Activated B cell treated with CpG ODN at 0.5 μM for 24 hours (primary cell): ENCODE results near the gene KIF12. TPM values are rescaled to one million over a fixed set of nuclear protein-coding genes. Genes with fewer than 3 reads are reported as not detected.
"Not testable (repeated sequence)": the region's sequence is repeated elsewhere in the genome, so short reads cannot be mapped to it uniquely, and the experiment has no call there.

Experiments used
- ATAC-seq: fragments of 200-7000 bp; cut with Tn5 transposase; one replicate; pipeline ENCODE4 v1.10.0; 2021; ENCODE audit warnings: low read depth, mild to moderate bottlenecking, moderate library complexity
- CTCF ChIA-PET: fragments of 350-600 bp; sonication (Branson Sonifier 250); formaldehyde crosslinking; loops from one replicate; lab custom pipeline; 2021; ENCODE audit warnings: antibody characterized with exemption; lab: Charles Lee
- POLR2A ChIA-PET: fragments of 350-600 bp; sonication (Branson Sonifier 250); formaldehyde crosslinking; loops from one replicate; lab custom pipeline; 2021; ENCODE audit warnings: antibody characterized with exemption; lab: Charles Lee
- DNase-seq: peaks from one replicate; pipeline ENCODE4 v3.0.0; 2022
- H3K27ac Mint-ChIP-seq: one replicate; pipeline ENCODE4 v1.8.0; 2020; ENCODE audit warnings: mixed read lengths
- H3K27me3 Mint-ChIP-seq: one replicate; pipeline ENCODE4 v1.8.0; 2021; ENCODE audit warnings: mixed read lengths
- H3K36me3 Mint-ChIP-seq: one replicate; pipeline ENCODE4 v1.8.0; 2021; ENCODE audit warnings: low read depth, mixed read lengths
- H3K4me1 Mint-ChIP-seq: one replicate; pipeline ENCODE4 v1.8.0; 2021; ENCODE audit warnings: mixed read lengths
- H3K4me3 Mint-ChIP-seq: one replicate; pipeline ENCODE4 v1.8.0; 2020; ENCODE audit warnings: mild to moderate bottlenecking, mixed read lengths
- H3K9me3 Mint-ChIP-seq: one replicate; pipeline ENCODE4 v1.8.0; 2020; ENCODE audit warnings: mixed read lengths
- intact Hi-C: fragments of 100-400 bp; cut with micrococcal nuclease; formaldehyde crosslinking; loops from one replicate; pipeline ENCODE4 v1.15.1; 2024
- total RNA-seq: library from RNA; stranded (reverse); gene quantifications from 2 replicates; pipeline ENCODE4 v1.2.3, GENCODE V29; 2022
- TF ChIP-seq, protein P1 (sequence below): fragments of 200-600 bp; IDR thresholded peaks from one replicate; pipeline ENCODE4 v1.8.0; 2022; ENCODE audit warnings: antibody characterized with exemption, mild to moderate bottlenecking

Gene KIF12
- total RNA-seq, 1 donor from 2014 or later, result not detected

DNA sequence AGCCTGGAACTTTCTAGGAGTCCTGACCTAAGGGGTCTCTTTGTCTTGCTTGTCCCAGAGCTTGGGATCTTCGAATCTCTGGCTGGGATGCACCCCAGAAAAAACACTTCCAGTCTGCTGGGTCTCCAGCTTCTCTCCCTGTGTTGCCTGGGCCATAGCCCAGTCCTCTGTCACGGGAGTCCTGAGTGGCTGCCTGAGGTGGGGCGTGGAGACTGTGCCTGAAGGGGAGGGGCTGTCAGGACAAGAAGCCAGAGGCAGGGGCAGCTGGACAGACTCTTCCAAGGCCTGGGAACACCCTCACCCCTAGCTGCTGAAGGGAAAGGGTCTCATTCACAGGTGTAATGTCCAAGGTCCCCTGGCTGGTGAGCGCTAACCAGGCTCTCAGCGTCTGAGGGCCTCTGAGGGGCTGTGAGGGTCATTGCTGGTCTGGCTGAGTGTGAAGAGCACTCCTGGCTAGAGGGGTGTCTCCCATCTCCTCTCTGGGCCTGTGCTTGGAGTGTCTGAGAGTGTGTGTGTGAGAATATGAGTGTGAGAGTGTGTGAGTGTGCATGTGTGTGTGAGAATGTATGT lies 35.8 kb upstream of the KIF12 start:
- TF ChIP-seq, protein P1, sequence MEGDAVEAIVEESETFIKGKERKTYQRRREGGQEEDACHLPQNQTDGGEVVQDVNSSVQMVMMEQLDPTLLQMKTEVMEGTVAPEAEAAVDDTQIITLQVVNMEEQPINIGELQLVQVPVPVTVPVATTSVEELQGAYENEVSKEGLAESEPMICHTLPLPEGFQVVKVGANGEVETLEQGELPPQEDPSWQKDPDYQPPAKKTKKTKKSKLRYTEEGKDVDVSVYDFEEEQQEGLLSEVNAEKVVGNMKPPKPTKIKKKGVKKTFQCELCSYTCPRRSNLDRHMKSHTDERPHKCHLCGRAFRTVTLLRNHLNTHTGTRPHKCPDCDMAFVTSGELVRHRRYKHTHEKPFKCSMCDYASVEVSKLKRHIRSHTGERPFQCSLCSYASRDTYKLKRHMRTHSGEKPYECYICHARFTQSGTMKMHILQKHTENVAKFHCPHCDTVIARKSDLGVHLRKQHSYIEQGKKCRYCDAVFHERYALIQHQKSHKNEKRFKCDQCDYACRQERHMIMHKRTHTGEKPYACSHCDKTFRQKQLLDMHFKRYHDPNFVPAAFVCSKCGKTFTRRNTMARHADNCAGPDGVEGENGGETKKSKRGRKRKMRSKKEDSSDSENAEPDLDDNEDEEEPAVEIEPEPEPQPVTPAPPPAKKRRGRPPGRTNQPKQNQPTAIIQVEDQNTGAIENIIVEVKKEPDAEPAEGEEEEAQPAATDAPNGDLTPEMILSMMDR, result no peak
- Mint-ChIP-seq H3K36me3 (no peaks in the 10 kb centered on the region), H3K4me1 (no peaks in the 10 kb centered on the region), H3K4me3 (no peak overlapping the region), H3K27me3 (peaks cover 6% of the 10 kb centered on the region), H3K27ac (no peak overlapping the region), H3K9me3 (no peaks in the 10 kb centered on the region)
- ChIA-PET CTCF (no interaction called here), POLR2A (no interaction called here)
- ATAC-seq (no peak), DNase-seq (no peak)
- intact Hi-C loops, result no loop called here

DNA sequence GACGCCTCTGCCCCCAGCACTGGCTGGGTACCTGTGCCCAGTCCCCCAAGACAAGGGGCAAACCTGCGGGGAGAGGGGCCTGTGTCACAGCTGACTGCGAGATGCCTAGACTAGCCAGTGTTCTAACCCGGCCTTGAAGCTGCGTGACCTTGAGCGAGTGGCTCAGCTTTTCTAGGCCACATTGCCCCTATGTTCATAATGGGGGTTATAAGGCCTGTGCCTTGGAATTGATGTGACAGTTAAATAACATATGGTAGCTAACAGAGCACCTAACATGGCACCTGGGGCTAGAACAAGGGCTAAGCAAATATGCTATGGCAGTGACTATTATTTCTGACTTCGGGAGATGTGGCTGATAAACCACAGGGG lies 33.4 kb upstream of the KIF12 start:
- no peak for ATAC-seq
- CTCF ChIA-PET, result no interaction called here
- Mint-ChIP-seq H3K27ac (no peak overlapping the region), H3K9me3 (peaks cover 5% of the 10 kb centered on the region), H3K27me3 (peaks cover 14% of the 10 kb centered on the region), H3K36me3 (no peaks in the 10 kb centered on the region), H3K4me3 (no peak overlapping the region), H3K4me1 (no peaks in the 10 kb centered on the region)
- no peak for DNase-seq
- TF ChIP-seq, protein P1, result no peak
- POLR2A ChIA-PET, result no interaction called here
- intact Hi-C loops, result no loop called here

DNA sequence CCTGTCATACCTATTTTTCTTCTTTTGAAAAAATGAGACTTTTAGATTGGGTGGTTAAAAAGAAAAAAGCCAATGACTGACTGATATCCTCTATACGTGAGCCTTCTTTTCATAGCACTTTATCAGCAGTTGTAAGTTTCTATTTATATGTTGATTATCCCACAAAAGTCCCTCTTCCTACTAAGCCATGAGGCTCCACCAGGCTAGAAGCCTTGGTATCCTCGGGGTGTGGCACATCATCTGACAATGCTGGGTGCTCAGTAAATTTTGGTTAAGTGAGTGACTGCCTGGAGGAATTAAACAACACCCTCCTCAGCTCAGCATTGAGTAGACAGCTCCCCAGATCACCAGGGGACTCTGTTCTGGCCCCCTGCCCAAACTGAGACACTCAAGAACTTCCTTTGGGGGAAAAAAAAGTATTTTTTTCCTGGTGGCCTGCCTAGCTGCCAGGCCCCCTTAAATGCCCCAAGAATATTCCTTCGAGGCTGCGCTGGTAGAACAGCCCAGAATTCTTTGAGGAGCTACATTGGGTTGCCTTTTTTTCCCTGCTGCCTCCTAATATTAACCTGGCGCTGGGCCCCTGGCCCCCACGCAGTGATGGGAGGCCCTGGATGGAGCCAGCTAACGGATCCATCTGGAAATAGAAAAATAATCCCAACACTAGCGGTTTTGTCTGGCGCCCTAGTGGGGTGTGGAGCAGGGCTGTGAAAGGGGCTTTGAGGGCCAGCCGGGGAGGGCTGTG lies 32.9 kb upstream of the KIF12 start:
- no peaks in the 10 kb centered on the region for H3K36me3 Mint-ChIP-seq
- H3K27me3 Mint-ChIP-seq, result peaks cover 16% of the 10 kb centered on the region
- H3K4me1 Mint-ChIP-seq, result no peaks in the 10 kb centered on the region
- no peak overlapping the region for H3K4me3 Mint-ChIP-seq
- DNase-seq (no peak), ATAC-seq (no peak)
- no peak overlapping the region for H3K27ac Mint-ChIP-seq
- intact Hi-C loops, result no loop called here
- H3K9me3 Mint-ChIP-seq, result peaks cover 9% of the 10 kb centered on the region
- ChIA-PET CTCF (no interaction called here), POLR2A (no interaction called here)
- TF ChIP-seq, protein P1, result no peak

DNA sequence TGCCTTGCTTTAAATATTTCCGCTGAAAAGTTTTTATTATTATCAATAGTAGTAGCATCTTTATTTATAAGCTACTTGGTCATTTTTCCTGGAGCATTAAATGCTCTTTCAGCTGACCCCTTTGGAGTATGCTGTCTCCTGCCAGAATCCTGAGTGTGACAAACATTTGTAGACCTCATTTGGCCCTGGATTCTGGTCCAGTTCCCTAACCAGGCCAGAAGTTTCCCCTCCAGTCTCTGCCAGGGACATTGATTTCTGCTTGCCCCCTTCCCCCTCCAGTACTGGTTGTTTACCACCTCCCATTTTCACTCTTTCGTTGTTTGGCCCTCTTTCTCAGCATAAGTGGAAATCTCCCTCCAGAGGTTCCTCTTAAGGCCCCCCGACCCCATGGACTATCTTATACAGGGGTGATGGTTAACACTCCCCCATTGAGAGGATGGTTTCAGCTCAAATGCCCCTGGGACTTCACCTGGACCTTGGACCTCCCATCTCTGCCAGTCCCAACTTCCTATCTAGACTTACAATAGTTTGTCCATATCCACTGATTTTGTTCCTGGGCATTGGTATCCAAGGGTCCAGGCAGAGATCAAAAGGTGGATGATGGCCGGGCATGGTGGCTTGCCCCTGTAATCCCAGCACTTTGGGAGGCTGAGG lies 31.7 kb upstream of the KIF12 start:
- Mint-ChIP-seq H3K27me3 (peaks cover 19% of the 10 kb centered on the region), H3K36me3 (no peaks in the 10 kb centered on the region), H3K9me3 (peaks cover 9% of the 10 kb centered on the region), H3K27ac (no peak overlapping the region), H3K4me3 (no peak overlapping the region), H3K4me1 (no peaks in the 10 kb centered on the region)
- DNase-seq (no peak), ATAC-seq (no peak)
- TF ChIP-seq, protein P1, result no peak
- ChIA-PET CTCF (no interaction called here), POLR2A (no interaction called here)
- intact Hi-C loops, result no loop called here

DNA sequence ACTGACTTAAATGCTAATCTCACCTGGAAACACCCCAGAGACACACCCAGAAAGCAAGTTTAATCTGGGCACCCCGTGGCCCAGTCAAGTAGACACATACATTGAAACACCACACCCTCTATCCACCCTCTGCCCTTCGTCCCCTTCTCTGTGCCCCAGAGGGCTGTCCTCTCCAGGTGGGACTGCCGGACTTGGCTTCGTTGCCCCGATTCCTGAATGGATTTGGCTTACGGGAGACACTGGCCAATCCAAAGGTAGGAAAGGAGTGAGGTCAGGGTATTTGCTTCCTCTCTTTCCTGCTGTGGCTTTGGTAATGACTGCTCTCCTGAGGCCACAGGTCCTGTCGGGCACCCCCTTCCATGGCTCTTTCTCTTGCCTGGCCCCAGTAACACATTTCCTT lies 31.0 kb upstream of the KIF12 start:
- no peaks in the 10 kb centered on the region for H3K36me3 Mint-ChIP-seq
- no peak for ATAC-seq
- POLR2A ChIA-PET, result no interaction called here
- TF ChIP-seq, protein P1, result no peak
- intact Hi-C loops, result no loop called here
- peaks cover 19% of the 10 kb centered on the region for H3K27me3 Mint-ChIP-seq
- no peak for DNase-seq
- H3K27ac Mint-ChIP-seq, result no peak overlapping the region
- CTCF ChIA-PET, result no interaction called here
- H3K4me3 Mint-ChIP-seq, result no peak overlapping the region
- peaks cover 9% of the 10 kb centered on the region for H3K9me3 Mint-ChIP-seq
- H3K4me1 Mint-ChIP-seq, result no peaks in the 10 kb centered on the region

DNA sequence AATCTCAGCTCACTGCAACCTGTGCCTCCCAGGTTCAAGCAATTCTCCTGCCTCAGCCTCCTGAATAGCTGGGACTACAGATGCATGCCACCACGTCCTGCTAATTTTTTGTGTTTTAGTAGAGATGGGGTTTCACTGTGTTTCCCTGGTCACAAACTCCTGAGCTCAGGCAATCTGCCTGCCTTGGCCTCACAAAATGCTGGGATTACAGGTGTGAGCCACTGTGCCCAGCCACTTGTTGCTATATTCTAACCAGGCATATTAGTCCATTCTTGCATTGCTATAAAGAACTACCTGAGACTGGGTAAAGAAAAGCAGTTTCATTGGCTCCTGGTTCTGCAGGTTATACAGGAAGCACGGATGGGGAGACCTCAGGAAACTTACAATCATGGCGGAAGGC lies 29.7 kb upstream of the KIF12 start:
- POLR2A ChIA-PET, DNase-seq, intact Hi-C loops, H3K27ac Mint-ChIP-seq, H3K4me3 Mint-ChIP-seq, ATAC-seq, H3K9me3 Mint-ChIP-seq, H3K4me1 Mint-ChIP-seq, CTCF ChIA-PET, H3K36me3 Mint-ChIP-seq: not testable (repeated sequence)
- peaks cover 19% of the 10 kb centered on the region for H3K27me3 Mint-ChIP-seq
